Astrocyte (in vitro differentiated cells and primary cell): ENCODE results near the gene NPB. TPM values are rescaled to one million over a fixed set of nuclear protein-coding genes. Genes with fewer than 3 reads are reported as not detected.

ENCODE experiments used
- DNase-seq: peaks from one replicate; pipeline ENCODE4 v3.0.0-alpha.2; 2010; ENCODE audit warnings: low read depth
- FAIRE-seq: peaks from 2 replicates; lab custom pipeline; 2011; peaks lifted over from hg19 to GRCh38; lab: Jason Lieb, UNC
- H2AFZ ChIP-seq: 2 replicates; pipeline ENCODE4 v1.6.0; 2012; ENCODE audit warnings: low read depth, low read length, inconsistent platforms
- H3K27ac ChIP-seq: 2 replicates; pipeline ENCODE4 v1.5.1; 2011; ENCODE audit warnings: low read depth, low read length, inconsistent platforms
- H3K27me3 ChIP-seq: 2 replicates; pipeline ENCODE4 v1.6.0; 2011; ENCODE audit warnings: low read length, inconsistent platforms; ENCODE audit not compliant: insufficient read depth
- H3K36me3 ChIP-seq: 2 replicates; pipeline ENCODE4 v1.5.1; 2011; ENCODE audit warnings: low read length, inconsistent platforms; ENCODE audit not compliant: insufficient read depth
- H3K4me1 ChIP-seq: 2 replicates; pipeline ENCODE4 v1.5.1; 2011; ENCODE audit warnings: low read length, inconsistent platforms; ENCODE audit not compliant: insufficient read depth
- H3K4me2 ChIP-seq: 2 replicates; pipeline ENCODE4 v1.6.0; 2012; ENCODE audit warnings: low read length, inconsistent platforms
- H3K4me3 ChIP-seq: 2 replicates; pipeline ENCODE4 v1.5.1; 2011; ENCODE audit warnings: low read depth, mild to moderate bottlenecking, low read length, inconsistent platforms; ENCODE audit not compliant: insufficient read depth
- H3K79me2 ChIP-seq: 2 replicates; pipeline ENCODE4 v1.6.0; 2012; ENCODE audit warnings: mild to moderate bottlenecking, low read length, inconsistent platforms; ENCODE audit not compliant: insufficient read depth
- H3K9ac ChIP-seq: 2 replicates; pipeline ENCODE4 v1.6.0; 2012; ENCODE audit warnings: mild to moderate bottlenecking, low read length, inconsistent platforms
- H3K9me3 ChIP-seq: 2 replicates; pipeline ENCODE4 v1.5.1; 2012; ENCODE audit warnings: low read depth, mild to moderate bottlenecking, low read length, inconsistent platforms; ENCODE audit not compliant: insufficient read depth
- H4K20me1 ChIP-seq: 2 replicates; pipeline ENCODE4 v1.6.0; 2012; ENCODE audit warnings: low read length, inconsistent platforms; ENCODE audit not compliant: insufficient read depth
- H3K27ac Mint-ChIP-seq: one replicate; pipeline ENCODE4 v1.8.0; 2021; ENCODE audit warnings: mild to moderate bottlenecking, mixed read lengths; ENCODE audit not compliant: unreplicated experiment
- H3K27me3 Mint-ChIP-seq: one replicate; pipeline ENCODE4 v1.8.0; 2021; ENCODE audit warnings: low read depth, mixed read lengths; ENCODE audit not compliant: unreplicated experiment
- H3K36me3 Mint-ChIP-seq: one replicate; pipeline ENCODE4 v1.8.0; 2021; ENCODE audit warnings: low read depth, mixed read lengths; ENCODE audit not compliant: unreplicated experiment
- H3K4me1 Mint-ChIP-seq: one replicate; pipeline ENCODE4 v1.8.0; 2021; ENCODE audit warnings: low read depth, mixed read lengths; ENCODE audit not compliant: unreplicated experiment
- H3K4me3 Mint-ChIP-seq: one replicate; pipeline ENCODE4 v1.8.0; 2021; ENCODE audit warnings: mild to moderate bottlenecking, moderate library complexity, mixed read lengths; ENCODE audit not compliant: unreplicated experiment
- H3K9me3 Mint-ChIP-seq: one replicate; pipeline ENCODE4 v1.8.0; 2021; ENCODE audit warnings: mild to moderate bottlenecking, mixed read lengths; ENCODE audit not compliant: unreplicated experiment
- CTCF ChIP-seq: IDR thresholded peaks from 2 replicates; pipeline ENCODE4 v1.5.1; 2011; ENCODE audit warnings: low read depth, mild to moderate bottlenecking, inconsistent platforms, low read length, moderate library complexity; ENCODE audit not compliant: insufficient read depth
- EZH2 ChIP-seq: IDR thresholded peaks from 2 replicates; pipeline ENCODE4 v1.6.1; 2012; ENCODE audit warnings: mild to moderate bottlenecking, low read length, inconsistent platforms; ENCODE audit not compliant: insufficient read depth
- total RNA-seq: library from RNA; stranded (reverse); gene quantifications from 2 replicates; pipeline ENCODE4 v1.2.1, GENCODE V29; 2021

Gene NPB
- total RNA-seq, 1 donor from 2014 or later, result 2.0 TPM

GRCh38 chr17:81921537-81921862 lies 19.5 kb downstream of the NPB start:
- FAIRE-seq (no peak), DNase-seq (no peak)
- peaks cover 5% of the 10 kb centered on the region for H3K36me3 ChIP-seq
- no peak overlapping the region for H2AFZ ChIP-seq
- H3K9ac ChIP-seq, result no peak overlapping the region
- H3K36me3 Mint-ChIP-seq, result peaks cover 10% of the 10 kb centered on the region
- peaks cover 83% of the 10 kb centered on the region for H4K20me1 ChIP-seq
- peaks cover 31% of the 10 kb centered on the region for H3K4me1 ChIP-seq
- no peak overlapping the region for H3K4me3 ChIP-seq
- H3K9me3 ChIP-seq, result no peaks in the 10 kb centered on the region
- H3K4me2 ChIP-seq, result no peak overlapping the region
- no peak for TF ChIP-seq EZH2
- no peak for TF ChIP-seq CTCF
- H3K4me3 Mint-ChIP-seq, result peak overlapping the region; percentile 14
- no peaks in the 10 kb centered on the region for H3K9me3 Mint-ChIP-seq
- H3K27me3 ChIP-seq, result no peaks in the 10 kb centered on the region
- H3K27ac Mint-ChIP-seq, result peak overlapping the region; percentile 23
- H3K27me3 Mint-ChIP-seq, result no peaks in the 10 kb centered on the region
- H3K27ac ChIP-seq, result no peak overlapping the region
- peaks cover 27% of the 10 kb centered on the region for H3K4me1 Mint-ChIP-seq
- peaks cover 95% of the 10 kb centered on the region for H3K79me2 ChIP-seq

- Mint-ChIP-seq H3K27me3 (no peaks in the 10 kb centered on the region), H3K36me3 (peaks cover 10% of the 10 kb centered on the region), H3K4me3 (no peak overlapping the region), H3K4me1 (peaks cover 22% of the 10 kb centered on the region), H3K27ac (peak overlapping the region; percentile 47), H3K9me3 (no peaks in the 10 kb centered on the region)
- peaks cover 25% of the 10 kb centered on the region for H3K4me1 ChIP-seq
- TF ChIP-seq EZH2 (no peak), CTCF (no peak)
- peaks cover 78% of the 10 kb centered on the region for H4K20me1 ChIP-seq
- no peaks in the 10 kb centered on the region for H3K9me3 ChIP-seq
- peaks cover 5% of the 10 kb centered on the region for H3K36me3 ChIP-seq
- FAIRE-seq (no peak), DNase-seq (no peak)
- H3K79me2 ChIP-seq, result peaks cover 96% of the 10 kb centered on the region
- H3K27ac ChIP-seq, result no peak overlapping the region
- no peak overlapping the region for H2AFZ ChIP-seq
- no peak overlapping the region for H3K4me2 ChIP-seq
- H3K27me3 ChIP-seq, result no peaks in the 10 kb centered on the region
- H3K4me3 ChIP-seq, result no peak overlapping the region
- H3K9ac ChIP-seq, result peak overlapping the region; percentile 10
Measured at GRCh38 chr17:81921996-81922565, 20.0 kb downstream of the NPB start.

- Histone ChIP-seq H3K4me2 (peak overlapping the region; percentile 85), H3K79me2 (peaks cover 90% of the 10 kb centered on the region), H3K27ac (peak overlapping the region; percentile 68), H3K36me3 (peaks cover 5% of the 10 kb centered on the region), H3K27me3 (no peaks in the 10 kb centered on the region), H3K9ac (peak overlapping the region; percentile 75), H3K9me3 (no peaks in the 10 kb centered on the region), H3K4me3 (no peak overlapping the region), H2AFZ (no peak overlapping the region), H3K4me1 (peaks cover 23% of the 10 kb centered on the region), H4K20me1 (peaks cover 74% of the 10 kb centered on the region)
- DNase-seq (no peak), FAIRE-seq (no peak)
- H3K36me3 Mint-ChIP-seq, result peaks cover 10% of the 10 kb centered on the region
- peaks cover 20% of the 10 kb centered on the region for H3K4me1 Mint-ChIP-seq
- no peaks in the 10 kb centered on the region for H3K27me3 Mint-ChIP-seq
- TF ChIP-seq EZH2, result no peak
- TF ChIP-seq CTCF, result no peak
- H3K4me3 Mint-ChIP-seq, result peak overlapping the region; percentile 54
- no peaks in the 10 kb centered on the region for H3K9me3 Mint-ChIP-seq
- peak overlapping the region; percentile 58 for H3K27ac Mint-ChIP-seq
Measured at GRCh38 chr17:81922566-81923301, 20.7 kb downstream of the NPB start.
